Fibroblast of lung (primary cell): Measurements from ENCODE around the gene PLA2G2F. TPM values are rescaled to one million over a fixed set of nuclear protein-coding genes. Genes with fewer than 3 reads are reported as not detected.

Experiments used
- DNase-seq, 2 donors: peaks; one replicate each; pipeline versions ENCODE4 v3.0.0 to v3.0.0-alpha.2; 2010; ENCODE audit warnings: low read depth in 2 of 2
- H2AFZ ChIP-seq: 2 replicates; pipeline ENCODE4 v1.5.1; 2012; ENCODE audit warnings: low read length, control low read depth, inconsistent platforms
- H3K27ac ChIP-seq: 2 replicates; pipeline ENCODE4 v1.5.1; 2011; ENCODE audit warnings: low read length, control low read depth; ENCODE audit not compliant: insufficient read depth
- H3K27me3 ChIP-seq: 2 replicates; pipeline ENCODE4 v1.5.1; 2011; ENCODE audit warnings: mild to moderate bottlenecking, low read length; ENCODE audit not compliant: control insufficient read depth, insufficient read depth
- H3K36me3 ChIP-seq: 2 replicates; pipeline ENCODE4 v1.5.1; 2011; ENCODE audit warnings: low read length; ENCODE audit not compliant: control insufficient read depth, insufficient read depth
- H3K4me1 ChIP-seq: 2 replicates; pipeline ENCODE4 v1.5.1; 2011; ENCODE audit warnings: low read length; ENCODE audit not compliant: control insufficient read depth, insufficient read depth; ENCODE audit errors: extremely low read depth
- H3K4me2 ChIP-seq: 2 replicates; pipeline ENCODE4 v1.5.1; 2011; ENCODE audit warnings: low read length, control low read depth; ENCODE audit not compliant: insufficient read depth; ENCODE audit errors: extremely low read depth
- H3K4me3 ChIP-seq, 4 experiments: fragments of 200-600 bp in 1 of 4; sonication (generic) in 1 of 4; replicated peaks in 1 of 4; 2 replicates each; pipeline ENCODE4 v1.5.1; 2011 to 2016; ENCODE audit warnings: low read length in 4 of 4, low read depth in 3 of 4, mild to moderate bottlenecking in 3 of 4, control low read depth in 2 of 4, inconsistent platforms in 1 of 4, mixed read lengths in 1 of 4; ENCODE audit not compliant: insufficient read depth in 1 of 4; ENCODE audit errors: control extremely low read depth in 1 of 4
- H3K79me2 ChIP-seq: 2 replicates; pipeline ENCODE4 v1.5.1; 2012; ENCODE audit warnings: mild to moderate bottlenecking, low read length, inconsistent platforms; ENCODE audit not compliant: control insufficient read depth, insufficient read depth
- H3K9ac ChIP-seq: 2 replicates; pipeline ENCODE4 v1.5.1; 2011; ENCODE audit warnings: mild to moderate bottlenecking, low read length, control low read depth; ENCODE audit not compliant: insufficient read depth
- H3K9me3 ChIP-seq: 2 replicates; pipeline ENCODE4 v1.5.1; 2012; ENCODE audit warnings: low read depth, low read length; ENCODE audit not compliant: control insufficient read depth, insufficient read depth
- H4K20me1 ChIP-seq: 2 replicates; pipeline ENCODE4 v1.5.1; 2011; ENCODE audit warnings: low read length; ENCODE audit not compliant: control insufficient read depth, insufficient read depth; ENCODE audit errors: extremely low read depth
- EZH2 ChIP-seq: IDR thresholded peaks from 2 replicates; pipeline ENCODE4 v1.5.1; 2012; ENCODE audit warnings: low read length, control low read depth, mild to moderate bottlenecking; ENCODE audit errors: missing control alignments
- polyA plus RNA-seq, 2 donors: library from polyadenylated mRNA; depleted of rRNA in 1 of 2; stranded (reverse) in 1 of 2; unstranded in 1 of 2; fragments of >200 nt; gene quantifications; 2 replicates each; pipeline ENCODE4 v1.2.1, GENCODE V29; 2011 to 2012; ENCODE audit warnings: missing spikeins in 1 of 2
- total RNA-seq: library from RNA; depleted of rRNA; stranded (reverse); fragments of >200 nt; gene quantifications from 2 replicates; pipeline ENCODE4 v1.2.1, GENCODE V29; 2014
- TF ChIP-seq, protein P1 (sequence below), 2 donors: IDR thresholded peaks in 1 of 2; conservative IDR thresholded peaks in 1 of 2; 1 replicate in 1 of 2; 2 replicates in 1 of 2; pipeline ENCODE4 v1.5.1; 2011 to 2012; ENCODE audit warnings: low read length in 2 of 2, control low read depth in 1 of 2, inconsistent platforms in 1 of 2, low read depth in 1 of 2, mild to moderate bottlenecking in 1 of 2

The PLA2G2F gene
- total and polyA plus RNA-seq, 2 donors (not counting 1 experiment from before 2014, with no cell fraction given): not detected

- no peaks in the 10 kb centered on the region for H3K36me3 ChIP-seq
- no peak for TF ChIP-seq EZH2
- TF ChIP-seq, protein P1, sequence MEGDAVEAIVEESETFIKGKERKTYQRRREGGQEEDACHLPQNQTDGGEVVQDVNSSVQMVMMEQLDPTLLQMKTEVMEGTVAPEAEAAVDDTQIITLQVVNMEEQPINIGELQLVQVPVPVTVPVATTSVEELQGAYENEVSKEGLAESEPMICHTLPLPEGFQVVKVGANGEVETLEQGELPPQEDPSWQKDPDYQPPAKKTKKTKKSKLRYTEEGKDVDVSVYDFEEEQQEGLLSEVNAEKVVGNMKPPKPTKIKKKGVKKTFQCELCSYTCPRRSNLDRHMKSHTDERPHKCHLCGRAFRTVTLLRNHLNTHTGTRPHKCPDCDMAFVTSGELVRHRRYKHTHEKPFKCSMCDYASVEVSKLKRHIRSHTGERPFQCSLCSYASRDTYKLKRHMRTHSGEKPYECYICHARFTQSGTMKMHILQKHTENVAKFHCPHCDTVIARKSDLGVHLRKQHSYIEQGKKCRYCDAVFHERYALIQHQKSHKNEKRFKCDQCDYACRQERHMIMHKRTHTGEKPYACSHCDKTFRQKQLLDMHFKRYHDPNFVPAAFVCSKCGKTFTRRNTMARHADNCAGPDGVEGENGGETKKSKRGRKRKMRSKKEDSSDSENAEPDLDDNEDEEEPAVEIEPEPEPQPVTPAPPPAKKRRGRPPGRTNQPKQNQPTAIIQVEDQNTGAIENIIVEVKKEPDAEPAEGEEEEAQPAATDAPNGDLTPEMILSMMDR (conservative IDR thresholded peaks at IDR 0.05 in 1 of 2, IDR thresholded peaks at IDR 0.05 in 1 of 2; ENCODE audit: low read depth in 1 of 2, low read length in 2 of 2): no peak
- peaks cover 6% of the 10 kb centered on the region for H3K27me3 ChIP-seq
- H3K9ac ChIP-seq: no peak overlapping the region
- no peaks in the 10 kb centered on the region for H4K20me1 ChIP-seq
- DNase-seq: no peak
- no peaks in the 10 kb centered on the region for H3K9me3 ChIP-seq
- no peak overlapping the region for H2AFZ ChIP-seq
- peaks cover 6% of the 10 kb centered on the region for H3K4me1 ChIP-seq
- no peak overlapping the region for H3K4me2 ChIP-seq
- H3K27ac ChIP-seq: no peak overlapping the region
- no peaks in the 10 kb centered on the region for H3K79me2 ChIP-seq
- H3K4me3 ChIP-seq: no peak overlapping the region
Measured at GRCh38 chr1:20148571-20149500, 9.7 kb downstream of the PLA2G2F start.

GRCh38 chr1:20149601-20150325 is 10.6 kb downstream of the PLA2G2F start:
- H3K36me3 ChIP-seq: no peaks in the 10 kb centered on the region
- H3K9ac ChIP-seq: no peak overlapping the region
- no peak overlapping the region for H3K4me2 ChIP-seq
- no peak overlapping the region for H3K27ac ChIP-seq
- no peak overlapping the region for H2AFZ ChIP-seq
- no peaks in the 10 kb centered on the region for H3K27me3 ChIP-seq
- H3K9me3 ChIP-seq: no peaks in the 10 kb centered on the region
- no peak for DNase-seq
- H3K79me2 ChIP-seq: no peaks in the 10 kb centered on the region
- no peaks in the 10 kb centered on the region for H4K20me1 ChIP-seq
- TF ChIP-seq EZH2: no peak
- TF ChIP-seq, protein P1 (conservative IDR thresholded peaks at IDR 0.05 in 1 of 2, IDR thresholded peaks at IDR 0.05 in 1 of 2; ENCODE audit: low read depth in 1 of 2, low read length in 2 of 2): no peak
- no peak overlapping the region for H3K4me3 ChIP-seq
- peaks cover 6% of the 10 kb centered on the region for H3K4me1 ChIP-seq

- Histone ChIP-seq H3K36me3 (no peaks in the 10 kb centered on the region), H3K9me3 (no peaks in the 10 kb centered on the region), H3K27ac (no peak overlapping the region), H3K9ac (no peak overlapping the region), H2AFZ (no peak overlapping the region), H3K27me3 (no peaks in the 10 kb centered on the region), H3K4me1 (peaks cover 6% of the 10 kb centered on the region), H3K4me3 (no peak overlapping the region), H4K20me1 (no peaks in the 10 kb centered on the region), H3K4me2 (no peak overlapping the region), H3K79me2 (no peaks in the 10 kb centered on the region)
- no peak for DNase-seq
- TF ChIP-seq, protein P1 (conservative IDR thresholded peaks at IDR 0.05 in 1 of 2, IDR thresholded peaks at IDR 0.05 in 1 of 2; ENCODE audit: low read depth in 1 of 2, low read length in 2 of 2): no peak
- no peak for TF ChIP-seq EZH2
Measured at GRCh38 chr1:20150326-20150705, 11.2 kb downstream of the PLA2G2F start.
